A549 (cell line): ENCODE data around the gene PRPF40A. TPM values are rescaled to one million over a fixed set of nuclear protein-coding genes. Genes with fewer than 3 reads are reported as not detected.

Experiments
- ATAC-seq, 2 experiments: fragments of 200-7000 bp in 1 of 2; fragments of >200 bp in 1 of 2; cut with Nextera tagmentation in 1 of 2; cut with Tn5 transposase in 1 of 2; 3 replicates each; pipeline versions ENCODE4 v1.8.0 to v1.9.1; 2018 to 2020; ENCODE audit warnings: mild to moderate bottlenecking in 1 of 2, moderate library complexity in 1 of 2
- CTCF ChIA-PET: fragments of 300-600 bp; sonication (Branson Sonifier 250); formaldehyde crosslinking; extraction: SDS; loops from one replicate; lab custom pipeline; 2021; ENCODE audit warnings: antibody characterized with exemption, inconsistent platforms; lab: Yijun Ruan, JAX
- POLR2A ChIA-PET: fragments of 350-600 bp; formaldehyde crosslinking; extraction: SDS; loops from one replicate; lab custom pipeline; 2021; ENCODE audit warnings: antibody characterized with exemption, inconsistent platforms; lab: Yijun Ruan, JAX
- DNase-seq, 2 experiments: peaks; one replicate each; pipeline versions ENCODE4 v3.0.0 to v3.0.0-alpha.2; 2011 to 2016; ENCODE audit warnings: low read depth in 1 of 2, low spot score in 1 of 2
- FAIRE-seq: peaks from 2 replicates; lab custom pipeline; 2011; peaks lifted over from hg19 to GRCh38; lab: Jason Lieb, UNC
- H3K27ac ChIP-seq, 2 experiments: fragments of >200 bp; sonication (Bioruptor Twin); formaldehyde crosslinking; 3 replicates each; pipeline ENCODE4 v1.5.1; 2016 to 2017
- H3K4me1 ChIP-seq: fragments of >200 bp; sonication (Bioruptor Twin); formaldehyde crosslinking; 3 replicates; pipeline ENCODE4 v1.6.1; 2016
- H3K4me2 ChIP-seq: fragments of >200 bp; sonication (Bioruptor Twin); formaldehyde crosslinking; 3 replicates; pipeline ENCODE4 v1.6.1; 2016
- H3K4me3 ChIP-seq: fragments of >200 bp; sonication (Bioruptor Twin); formaldehyde crosslinking; 3 replicates; pipeline ENCODE4 v1.5.1; 2016
- H3K9me3 ChIP-seq: fragments of >200 bp; sonication (Bioruptor Twin); formaldehyde crosslinking; 3 replicates; pipeline ENCODE4 v1.6.1; 2016
- CBX2 ChIP-seq: fragments of 200-600 bp; sonication (generic); IDR thresholded peaks from 2 replicates; pipeline ENCODE4 v1.6.1; 2016; ENCODE audit warnings: low read depth, mild to moderate bottlenecking, borderline replicate concordance
- CHD2 ChIP-seq: fragments of 150-350 bp; IDR thresholded peaks from 2 replicates; pipeline ENCODE4 v1.6.1; 2014; ENCODE audit warnings: low read length; ENCODE audit not compliant: partially characterized antibody
- HDAC2 ChIP-seq: fragments of 200-600 bp; sonication (generic); IDR thresholded peaks from 2 replicates; pipeline ENCODE4 v1.6.1; 2016
- HEYL ChIP-seq: fragments of 250-450 bp; sonication (Bioruptor Pico); IDR thresholded peaks from 2 replicates; pipeline ENCODE4 v1.8.0; 2021; ENCODE audit warnings: mild to moderate bottlenecking, moderate library complexity
- JUN ChIP-seq, 2 experiments: fragments of >200 bp; sonication (Bioruptor Twin); formaldehyde crosslinking; IDR thresholded peaks; 2 replicates in 1 of 2; 3 replicates in 1 of 2; pipeline ENCODE4 v1.6.1; 2016 to 2017
- KDM5A ChIP-seq: fragments of 200-600 bp; sonication (generic); IDR thresholded peaks from 2 replicates; pipeline ENCODE4 v1.6.1; 2016; ENCODE audit warnings: antibody characterized with exemption, mild to moderate bottlenecking
- MAFK ChIP-seq: fragments of 450-650 bp; IDR thresholded peaks from 2 replicates; pipeline ENCODE4 v1.6.1; 2014; ENCODE audit not compliant: partially characterized antibody
- MYC ChIP-seq: IDR thresholded peaks from 2 replicates; pipeline ENCODE4 v1.6.1; 2012; ENCODE audit warnings: mild to moderate bottlenecking, inconsistent platforms, low read length, improper control_type of control experiment, borderline replicate concordance
- POLR2A ChIP-seq: IDR thresholded peaks from 2 replicates; pipeline ENCODE4 v1.6.1; 2012; ENCODE audit warnings: mild to moderate bottlenecking, low read length
- POLR2AphosphoS2 ChIP-seq: conservative IDR thresholded peaks from 2 replicates; pipeline ENCODE4 v1.6.1; 2012; ENCODE audit warnings: low read length, improper control_type of control experiment, inconsistent platforms
- RAD21 ChIP-seq, 2 experiments: fragments of >200 bp in 1 of 2; sonication (Bioruptor Twin) in 1 of 2; formaldehyde crosslinking in 1 of 2; IDR thresholded peaks in 1 of 2; conservative IDR thresholded peaks in 1 of 2; 2 replicates in 1 of 2; 3 replicates in 1 of 2; pipeline ENCODE4 v1.6.1; 2012 to 2018; ENCODE audit warnings: inconsistent platforms in 1 of 2
- RFX5 ChIP-seq: fragments of 450-650 bp; IDR thresholded peaks from 2 replicates; pipeline ENCODE4 v1.7.1; 2014; ENCODE audit warnings: antibody characterized with exemption, mild to moderate bottlenecking, moderate library complexity
- SMC3 ChIP-seq: fragments of >200 bp; sonication (Bioruptor Twin); formaldehyde crosslinking; IDR thresholded peaks from 3 replicates; pipeline ENCODE4 v1.6.1; 2018; ENCODE audit warnings: inconsistent platforms
- SREBF2 ChIP-seq: fragments of 450-650 bp; IDR thresholded peaks from 2 replicates; pipeline ENCODE4 v1.6.1; 2014; ENCODE audit warnings: mild to moderate bottlenecking, moderate library complexity
- ZFP36 ChIP-seq: fragments of 450-650 bp; IDR thresholded peaks from 2 replicates; pipeline ENCODE4 v1.6.1; 2014; ENCODE audit warnings: borderline replicate concordance; ENCODE audit not compliant: partially characterized antibody
- ZNF302 ChIP-seq: fragments of 250-450 bp; sonication (Bioruptor Pico); IDR thresholded peaks from 2 replicates; pipeline ENCODE4 v1.9.0; 2021; ENCODE audit warnings: inconsistent platforms, mild to moderate bottlenecking, moderate library complexity
- WGBS: methylation state at CpG from one replicate; pipeline ENCODE4 v1.1.6; 2017; ENCODE audit errors: missing lambda C conversion rate; 5-methylcytosine and 5-hydroxymethylcytosine counted together
- polyA plus RNA-seq, 4 experiments: library from polyadenylated mRNA; depleted of rRNA in 3 of 4; stranded (reverse); fragments of >200 nt; fragmentation: RNase III in 1 of 4; extraction: RNeasy Plus Mini Kit Qiagen cat#74134 plus additional on column Dnase treatment in 1 of 4; gene quantifications; 2 replicates in 3 of 4; 3 replicates in 1 of 4; pipeline ENCODE4 v1.2.3, GENCODE V29; 2011 to 2017
- TF ChIP-seq, protein P1 (sequence below): fragments of 150-350 bp; IDR thresholded peaks from 2 replicates; pipeline ENCODE4 v1.6.1; 2014; ENCODE audit warnings: low read depth, mild to moderate bottlenecking, low read length
- TF ChIP-seq, protein P2 (sequence below): fragments of >200 bp; sonication (Bioruptor Twin); formaldehyde crosslinking; IDR thresholded peaks from 3 replicates; pipeline ENCODE4 v1.5.1; 2016
- TF ChIP-seq, protein P3 (sequence below): fragments of 200-600 bp; sonication (generic); IDR thresholded peaks from 2 replicates; pipeline ENCODE4 v1.6.1; 2016; ENCODE audit warnings: antibody characterized with exemption, mild to moderate bottlenecking, moderate library complexity
- TF ChIP-seq, protein P4 (sequence below): fragments of 450-650 bp; IDR thresholded peaks from 2 replicates; pipeline ENCODE4 v1.6.1; 2014; ENCODE audit warnings: antibody characterized with exemption

The PRPF40A gene
- polyA plus RNA-seq, 2 of the 4 experiments (the other 2 are of a cell fraction) = 75.1 to 186 TPM

DNA sequence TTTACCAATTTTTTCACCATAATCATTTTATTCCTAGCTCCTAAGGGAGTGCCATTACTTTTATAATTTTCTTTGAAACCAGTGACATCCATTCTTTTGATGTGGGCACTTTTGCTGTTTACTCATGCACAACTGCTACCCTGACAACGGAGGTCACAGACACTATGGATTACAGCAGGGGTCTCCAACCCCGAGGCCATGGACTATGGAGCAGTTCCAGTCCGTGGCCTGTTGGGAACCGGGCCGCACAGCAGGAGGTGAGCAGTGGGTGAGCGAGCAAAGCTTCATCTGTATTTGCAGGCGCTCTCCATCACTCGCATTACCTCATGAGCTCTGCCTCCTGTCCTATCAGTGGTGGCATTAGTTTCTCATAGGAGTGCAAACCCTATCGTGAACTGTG lies 34.6 kb downstream of the PRPF40A start:
- DNase-seq (no peak), FAIRE-seq (no peak), ATAC-seq (no peak; a peak in 1 of 6 replicates)
- no peak overlapping the region for H3K27ac ChIP-seq
- POLR2A ChIA-PET = no interaction called here
- TF ChIP-seq CHD2 (no peak), ZFP36 (no peak), ZNF302 (CRISPR knock-in tag) (no peak)
- TF ChIP-seq, protein P1, sequence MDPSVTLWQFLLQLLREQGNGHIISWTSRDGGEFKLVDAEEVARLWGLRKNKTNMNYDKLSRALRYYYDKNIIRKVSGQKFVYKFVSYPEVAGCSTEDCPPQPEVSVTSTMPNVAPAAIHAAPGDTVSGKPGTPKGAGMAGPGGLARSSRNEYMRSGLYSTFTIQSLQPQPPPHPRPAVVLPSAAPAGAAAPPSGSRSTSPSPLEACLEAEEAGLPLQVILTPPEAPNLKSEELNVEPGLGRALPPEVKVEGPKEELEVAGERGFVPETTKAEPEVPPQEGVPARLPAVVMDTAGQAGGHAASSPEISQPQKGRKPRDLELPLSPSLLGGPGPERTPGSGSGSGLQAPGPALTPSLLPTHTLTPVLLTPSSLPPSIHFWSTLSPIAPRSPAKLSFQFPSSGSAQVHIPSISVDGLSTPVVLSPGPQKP = no peak
- 98% methylated on average over 9 of the region's 9 CpGs for WGBS
- H3K4me2 ChIP-seq = no peak overlapping the region
- CTCF ChIA-PET = interaction anchor here (0.6 kb wide), 1 partner anchor 138 kb away, joined by 3 read pairs; no protein-coding TSS in a partner anchor
- H3K4me3 ChIP-seq = no peak overlapping the region
- H3K9me3 ChIP-seq = no peaks in the 10 kb centered on the region
- H3K4me1 ChIP-seq = peaks cover 11% of the 10 kb centered on the region; the same call in 2 of the 3 replicates

DNA sequence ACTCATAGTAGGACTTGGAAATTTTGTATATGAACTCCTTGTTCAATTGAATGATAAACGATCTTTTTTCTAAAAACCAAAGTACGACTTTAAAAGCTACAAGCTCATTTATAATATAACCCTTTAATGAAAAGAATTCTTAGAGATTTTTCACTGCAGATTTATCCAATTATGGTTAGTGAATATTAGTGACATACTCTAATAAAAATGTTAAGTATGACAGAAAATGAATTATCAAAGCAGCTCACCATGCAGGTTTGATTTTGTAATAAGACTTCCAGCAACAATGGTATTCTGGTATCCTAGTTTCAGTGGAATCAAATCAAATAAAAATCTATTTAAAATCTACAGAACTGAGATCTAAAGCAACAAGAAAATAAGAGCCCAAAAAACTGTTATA lies 38.5 kb downstream of the PRPF40A start:
- TF ChIP-seq CHD2 (no peak), KDM5A (no peak), POLR2AphosphoS2 (no peak), ZNF302 (CRISPR knock-in tag) (no peak), SREBF2 (no peak), JUN (IDR thresholded peaks at IDR 0.05) (no peak), HDAC2 (no peak), MAFK (no peak), HEYL (no peak), CBX2 (no peak), MYC (no peak), RFX5 (no peak), POLR2A (no peak)
- TF ChIP-seq, protein P2, sequence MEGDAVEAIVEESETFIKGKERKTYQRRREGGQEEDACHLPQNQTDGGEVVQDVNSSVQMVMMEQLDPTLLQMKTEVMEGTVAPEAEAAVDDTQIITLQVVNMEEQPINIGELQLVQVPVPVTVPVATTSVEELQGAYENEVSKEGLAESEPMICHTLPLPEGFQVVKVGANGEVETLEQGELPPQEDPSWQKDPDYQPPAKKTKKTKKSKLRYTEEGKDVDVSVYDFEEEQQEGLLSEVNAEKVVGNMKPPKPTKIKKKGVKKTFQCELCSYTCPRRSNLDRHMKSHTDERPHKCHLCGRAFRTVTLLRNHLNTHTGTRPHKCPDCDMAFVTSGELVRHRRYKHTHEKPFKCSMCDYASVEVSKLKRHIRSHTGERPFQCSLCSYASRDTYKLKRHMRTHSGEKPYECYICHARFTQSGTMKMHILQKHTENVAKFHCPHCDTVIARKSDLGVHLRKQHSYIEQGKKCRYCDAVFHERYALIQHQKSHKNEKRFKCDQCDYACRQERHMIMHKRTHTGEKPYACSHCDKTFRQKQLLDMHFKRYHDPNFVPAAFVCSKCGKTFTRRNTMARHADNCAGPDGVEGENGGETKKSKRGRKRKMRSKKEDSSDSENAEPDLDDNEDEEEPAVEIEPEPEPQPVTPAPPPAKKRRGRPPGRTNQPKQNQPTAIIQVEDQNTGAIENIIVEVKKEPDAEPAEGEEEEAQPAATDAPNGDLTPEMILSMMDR = no peak
- TF ChIP-seq, protein P3, sequence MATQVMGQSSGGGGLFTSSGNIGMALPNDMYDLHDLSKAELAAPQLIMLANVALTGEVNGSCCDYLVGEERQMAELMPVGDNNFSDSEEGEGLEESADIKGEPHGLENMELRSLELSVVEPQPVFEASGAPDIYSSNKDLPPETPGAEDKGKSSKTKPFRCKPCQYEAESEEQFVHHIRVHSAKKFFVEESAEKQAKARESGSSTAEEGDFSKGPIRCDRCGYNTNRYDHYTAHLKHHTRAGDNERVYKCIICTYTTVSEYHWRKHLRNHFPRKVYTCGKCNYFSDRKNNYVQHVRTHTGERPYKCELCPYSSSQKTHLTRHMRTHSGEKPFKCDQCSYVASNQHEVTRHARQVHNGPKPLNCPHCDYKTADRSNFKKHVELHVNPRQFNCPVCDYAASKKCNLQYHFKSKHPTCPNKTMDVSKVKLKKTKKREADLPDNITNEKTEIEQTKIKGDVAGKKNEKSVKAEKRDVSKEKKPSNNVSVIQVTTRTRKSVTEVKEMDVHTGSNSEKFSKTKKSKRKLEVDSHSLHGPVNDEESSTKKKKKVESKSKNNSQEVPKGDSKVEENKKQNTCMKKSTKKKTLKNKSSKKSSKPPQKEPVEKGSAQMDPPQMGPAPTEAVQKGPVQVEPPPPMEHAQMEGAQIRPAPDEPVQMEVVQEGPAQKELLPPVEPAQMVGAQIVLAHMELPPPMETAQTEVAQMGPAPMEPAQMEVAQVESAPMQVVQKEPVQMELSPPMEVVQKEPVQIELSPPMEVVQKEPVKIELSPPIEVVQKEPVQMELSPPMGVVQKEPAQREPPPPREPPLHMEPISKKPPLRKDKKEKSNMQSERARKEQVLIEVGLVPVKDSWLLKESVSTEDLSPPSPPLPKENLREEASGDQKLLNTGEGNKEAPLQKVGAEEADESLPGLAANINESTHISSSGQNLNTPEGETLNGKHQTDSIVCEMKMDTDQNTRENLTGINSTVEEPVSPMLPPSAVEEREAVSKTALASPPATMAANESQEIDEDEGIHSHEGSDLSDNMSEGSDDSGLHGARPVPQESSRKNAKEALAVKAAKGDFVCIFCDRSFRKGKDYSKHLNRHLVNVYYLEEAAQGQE = no peak
- H3K27ac ChIP-seq = no peak overlapping the region
- no peak overlapping the region for H3K4me2 ChIP-seq
- ATAC-seq (no peak), DNase-seq (no peak), FAIRE-seq (no peak)
- no peaks in the 10 kb centered on the region for H3K9me3 ChIP-seq
- POLR2A ChIA-PET = no interaction called here
- H3K4me1 ChIP-seq = no peaks in the 10 kb centered on the region
- WGBS = 92% methylated on average over 2 of the region's 2 CpGs
- CTCF ChIA-PET = no interaction called here
- no peak overlapping the region for H3K4me3 ChIP-seq

DNA sequence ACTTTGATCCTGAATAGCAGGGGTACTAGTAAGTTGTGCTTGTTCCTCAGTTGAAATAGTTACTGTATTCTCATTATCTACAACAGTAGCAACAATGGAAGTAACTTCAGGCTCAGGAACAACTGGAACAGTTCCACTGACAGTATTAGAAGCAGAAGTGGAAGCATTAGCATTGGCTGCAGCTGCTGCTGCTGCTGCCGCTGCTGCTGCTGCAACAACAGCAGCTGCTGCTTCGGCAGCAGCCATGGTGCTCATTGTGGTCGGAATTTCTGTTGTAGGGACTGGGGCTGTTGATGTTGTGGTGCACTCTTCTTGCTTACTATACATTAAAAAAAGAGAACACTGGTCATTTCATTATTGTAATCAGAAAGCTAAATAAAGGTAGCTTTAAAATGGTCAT lies 40.8 kb downstream of the PRPF40A start:
- H3K4me2 ChIP-seq = no peak overlapping the region
- ATAC-seq (no peak), FAIRE-seq (no peak), DNase-seq (no peak)
- ChIA-PET CTCF (interaction anchor here (1.0 to 1.9 kb wide), 2 partner anchors 46 to 640 kb away, joined by 3 to 5 read pairs; no protein-coding TSS in a partner anchor), POLR2A (no interaction called here)
- no peak for TF ChIP-seq SMC3
- no peak for TF ChIP-seq KDM5A
- TF ChIP-seq RAD21 (conservative IDR thresholded peaks at IDR 0.05 in 1 of 2, IDR thresholded peaks at IDR 0.05 in 1 of 2) = no peak
- TF ChIP-seq POLR2AphosphoS2 = no peak
- TF ChIP-seq, protein P4, sequence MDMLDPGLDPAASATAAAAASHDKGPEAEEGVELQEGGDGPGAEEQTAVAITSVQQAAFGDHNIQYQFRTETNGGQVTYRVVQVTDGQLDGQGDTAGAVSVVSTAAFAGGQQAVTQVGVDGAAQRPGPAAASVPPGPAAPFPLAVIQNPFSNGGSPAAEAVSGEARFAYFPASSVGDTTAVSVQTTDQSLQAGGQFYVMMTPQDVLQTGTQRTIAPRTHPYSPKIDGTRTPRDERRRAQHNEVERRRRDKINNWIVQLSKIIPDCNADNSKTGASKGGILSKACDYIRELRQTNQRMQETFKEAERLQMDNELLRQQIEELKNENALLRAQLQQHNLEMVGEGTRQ = no peak
- TF ChIP-seq JUN (IDR thresholded peaks at IDR 0.05) = no peak
- no peak for TF ChIP-seq HEYL
- no peaks in the 10 kb centered on the region for H3K4me1 ChIP-seq
- H3K4me3 ChIP-seq = no peak overlapping the region
- 87% methylated on average over 3 of the region's 3 CpGs for WGBS
- H3K27ac ChIP-seq = no peak overlapping the region
- H3K9me3 ChIP-seq = no peaks in the 10 kb centered on the region
